ENCODE results near the gene BMPR1B. TPM values are rescaled to one million over a fixed set of nuclear protein-coding genes. Genes with fewer than 3 reads are reported as not detected.

Gene BMPR1B
- total and polyA plus RNA-seq, 2 donors from 2014 or later, result 4.1 to 5.5 TPM

DNA sequence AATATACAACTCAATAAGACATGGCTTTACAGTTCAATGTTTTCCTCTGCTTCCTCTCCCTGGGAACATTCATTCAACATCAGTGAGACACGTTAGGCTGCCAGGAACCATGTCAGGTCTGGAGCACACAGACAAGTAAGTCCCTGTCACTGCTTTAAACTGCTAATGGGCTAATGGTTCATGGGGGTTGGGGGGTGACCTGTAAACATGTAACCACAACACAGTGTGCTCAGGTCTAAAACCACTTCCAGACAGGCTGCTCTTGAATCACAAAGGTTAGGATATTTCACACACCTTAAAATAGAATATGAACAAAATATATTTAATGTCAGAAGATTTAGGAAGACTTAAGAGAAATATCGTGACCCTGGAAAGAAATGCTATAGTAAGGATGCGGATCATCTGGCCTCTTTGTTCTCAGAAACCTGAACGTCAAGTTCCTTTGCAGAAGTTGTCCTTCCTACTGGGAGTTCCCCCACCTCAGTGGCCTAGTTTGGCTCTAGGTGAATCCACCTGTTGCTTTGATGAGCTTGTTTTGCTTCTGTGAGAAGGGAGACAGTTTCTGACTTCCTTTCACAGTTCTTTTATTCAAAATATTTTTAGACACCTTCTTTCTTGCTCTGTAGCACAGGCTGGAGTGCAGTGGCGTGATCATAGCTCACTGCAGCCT is 431.1 kb downstream of the BMPR1B start:
- Histone ChIP-seq H3K27ac (ENCODE audit: low read depth in 2 of 2, low read length in 2 of 2) (no peak overlapping the region), H3K4me3 (ENCODE audit: low read length in 3 of 3) (no peak overlapping the region), H3K4me1 (ENCODE audit: control insufficient read depth in 2 of 3, insufficient read depth in 2 of 3, low read depth in 1 of 3, low read length in 3 of 3) (no peaks in the 10 kb centered on the region), H3K36me3 (ENCODE audit: control insufficient read depth in 2 of 3, insufficient read depth in 3 of 3, low read length in 3 of 3) (no peaks in the 10 kb centered on the region), H3K9me3 (ENCODE audit: control insufficient read depth in 2 of 3, insufficient read depth in 1 of 3, low read length in 3 of 3) (no peaks in the 10 kb centered on the region), H3K9ac (ENCODE audit: low read length in 3 of 3) (no peak overlapping the region), H3K27me3 (ENCODE audit: control insufficient read depth, insufficient read depth, low read length) (no peaks in the 10 kb centered on the region)
- FAIRE-seq (no peak), DNase-seq (no peak)
- intact Hi-C loops (cut with DNase I), result no loop called here
- TF ChIP-seq, protein P1, sequence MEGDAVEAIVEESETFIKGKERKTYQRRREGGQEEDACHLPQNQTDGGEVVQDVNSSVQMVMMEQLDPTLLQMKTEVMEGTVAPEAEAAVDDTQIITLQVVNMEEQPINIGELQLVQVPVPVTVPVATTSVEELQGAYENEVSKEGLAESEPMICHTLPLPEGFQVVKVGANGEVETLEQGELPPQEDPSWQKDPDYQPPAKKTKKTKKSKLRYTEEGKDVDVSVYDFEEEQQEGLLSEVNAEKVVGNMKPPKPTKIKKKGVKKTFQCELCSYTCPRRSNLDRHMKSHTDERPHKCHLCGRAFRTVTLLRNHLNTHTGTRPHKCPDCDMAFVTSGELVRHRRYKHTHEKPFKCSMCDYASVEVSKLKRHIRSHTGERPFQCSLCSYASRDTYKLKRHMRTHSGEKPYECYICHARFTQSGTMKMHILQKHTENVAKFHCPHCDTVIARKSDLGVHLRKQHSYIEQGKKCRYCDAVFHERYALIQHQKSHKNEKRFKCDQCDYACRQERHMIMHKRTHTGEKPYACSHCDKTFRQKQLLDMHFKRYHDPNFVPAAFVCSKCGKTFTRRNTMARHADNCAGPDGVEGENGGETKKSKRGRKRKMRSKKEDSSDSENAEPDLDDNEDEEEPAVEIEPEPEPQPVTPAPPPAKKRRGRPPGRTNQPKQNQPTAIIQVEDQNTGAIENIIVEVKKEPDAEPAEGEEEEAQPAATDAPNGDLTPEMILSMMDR (IDR thresholded peaks at IDR 0.05; ENCODE audit: borderline replicate concordance, extremely low read depth, insufficient read depth), result no peak

DNA sequence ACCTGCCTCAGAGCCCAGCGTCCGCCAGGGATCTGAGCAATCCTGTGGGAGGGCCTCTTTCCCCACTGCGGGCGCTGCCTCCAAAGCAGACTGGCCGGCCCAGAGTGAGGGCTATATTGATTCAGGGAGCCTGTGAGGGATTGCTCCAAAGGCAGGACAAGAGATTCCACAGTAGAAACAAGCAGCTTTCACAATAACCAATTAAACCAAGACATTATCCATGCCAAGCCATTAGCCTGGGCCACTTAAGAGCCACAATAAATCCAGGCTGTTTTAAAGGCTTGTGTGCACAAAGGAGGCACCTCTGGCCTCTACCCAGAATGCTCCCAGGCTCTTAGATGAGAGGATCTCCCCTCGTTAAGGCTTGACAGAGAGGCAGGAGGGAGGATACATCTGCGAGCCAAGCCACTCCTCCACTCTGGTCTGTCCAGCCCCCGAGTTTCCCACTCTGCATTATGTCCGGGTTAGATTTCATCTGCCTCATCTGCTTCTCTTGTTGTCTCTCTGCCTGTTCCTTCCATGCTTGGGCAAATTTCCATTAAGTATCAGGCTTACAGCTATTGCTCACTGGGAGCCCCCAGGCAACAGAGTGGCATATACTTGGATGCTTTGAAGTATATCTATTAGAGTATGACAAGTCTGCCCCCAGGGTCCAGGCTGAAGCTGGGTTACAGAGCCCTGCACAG is 433.1 kb downstream of the BMPR1B start:
- intact Hi-C loops (cut with DNase I), result no loop called here

DNA sequence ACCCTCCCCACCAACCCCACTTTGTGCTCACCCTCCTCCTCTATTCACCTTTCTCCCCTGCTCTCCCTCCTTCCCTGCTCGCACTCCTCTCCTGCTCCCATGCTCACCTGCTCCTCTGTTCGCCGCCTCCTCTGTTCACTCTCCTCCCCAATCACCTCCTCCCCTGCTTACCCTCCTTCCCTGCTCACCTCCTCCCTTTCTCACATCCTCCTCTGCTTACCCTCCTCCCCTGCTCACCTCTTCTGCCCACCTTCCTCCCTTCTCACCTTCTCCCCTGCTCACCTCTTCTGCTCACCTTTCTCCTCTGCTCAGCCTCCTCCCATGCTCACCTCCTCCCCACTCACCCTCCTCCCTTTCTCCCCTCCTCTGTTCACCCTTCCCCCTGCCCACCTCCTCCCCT is 433.8 kb downstream of the BMPR1B start:
- Histone ChIP-seq H3K36me3 (ENCODE audit: control insufficient read depth in 2 of 3, insufficient read depth in 3 of 3, low read length in 3 of 3) (no peaks in the 10 kb centered on the region), H3K27ac (ENCODE audit: low read depth in 2 of 2, low read length in 2 of 2) (no peak overlapping the region), H3K4me3 (ENCODE audit: low read length in 3 of 3) (no peak overlapping the region), H3K9me3 (ENCODE audit: control insufficient read depth in 2 of 3, insufficient read depth in 1 of 3, low read length in 3 of 3) (no peaks in the 10 kb centered on the region), H3K27me3 (ENCODE audit: control insufficient read depth, insufficient read depth, low read length) (no peaks in the 10 kb centered on the region), H3K4me1 (ENCODE audit: control insufficient read depth in 2 of 3, insufficient read depth in 2 of 3, low read depth in 1 of 3, low read length in 3 of 3) (no peaks in the 10 kb centered on the region), H3K9ac (ENCODE audit: low read length in 3 of 3) (no peak overlapping the region)
- DNase-seq, result no peak
- no peak for FAIRE-seq
- TF ChIP-seq, protein P1 (IDR thresholded peaks at IDR 0.05; ENCODE audit: borderline replicate concordance, extremely low read depth, insufficient read depth), result no peak
- intact Hi-C loops (cut with DNase I), result no loop called here

More for the DNA sequence above, 433.1 kb downstream of the BMPR1B start:
- DNase-seq (peak in 4 of 5 donors; percentile 48 to 80 (median 66)), FAIRE-seq (no peak)
- no peak overlapping the region for H3K4me3 ChIP-seq (ENCODE audit: low read length in 3 of 3)
- H3K27me3 ChIP-seq (ENCODE audit: control insufficient read depth, insufficient read depth, low read length), result no peaks in the 10 kb centered on the region
- no peaks in the 10 kb centered on the region for H3K9me3 ChIP-seq (ENCODE audit: control insufficient read depth in 2 of 3, insufficient read depth in 1 of 3, low read length in 3 of 3)
- H3K9ac ChIP-seq (ENCODE audit: low read length in 3 of 3), result no peak overlapping the region
- H3K27ac ChIP-seq (ENCODE audit: low read depth in 2 of 2, low read length in 2 of 2), result no peak overlapping the region
- H3K36me3 ChIP-seq (ENCODE audit: control insufficient read depth in 2 of 3, insufficient read depth in 3 of 3, low read length in 3 of 3), result no peaks in the 10 kb centered on the region
- H3K4me1 ChIP-seq (ENCODE audit: control insufficient read depth in 2 of 3, insufficient read depth in 2 of 3, low read depth in 1 of 3, low read length in 3 of 3), result no peaks in the 10 kb centered on the region
- TF ChIP-seq, protein P1 (IDR thresholded peaks at IDR 0.05; ENCODE audit: borderline replicate concordance, extremely low read depth, insufficient read depth), result no peak

All from kidney (tissue), 14 donors.